ENCODE data around the gene NDUFA13. TPM values are rescaled to one million over a fixed set of nuclear protein-coding genes. Genes with fewer than 3 reads are reported as not detected.
A peak's percentile ranks its signal among the peaks of the same experiment; 100 is the strongest.

The NDUFA13 gene
- total RNA-seq, 1 donor from 2014 or later = 12.7 TPM

DNA sequence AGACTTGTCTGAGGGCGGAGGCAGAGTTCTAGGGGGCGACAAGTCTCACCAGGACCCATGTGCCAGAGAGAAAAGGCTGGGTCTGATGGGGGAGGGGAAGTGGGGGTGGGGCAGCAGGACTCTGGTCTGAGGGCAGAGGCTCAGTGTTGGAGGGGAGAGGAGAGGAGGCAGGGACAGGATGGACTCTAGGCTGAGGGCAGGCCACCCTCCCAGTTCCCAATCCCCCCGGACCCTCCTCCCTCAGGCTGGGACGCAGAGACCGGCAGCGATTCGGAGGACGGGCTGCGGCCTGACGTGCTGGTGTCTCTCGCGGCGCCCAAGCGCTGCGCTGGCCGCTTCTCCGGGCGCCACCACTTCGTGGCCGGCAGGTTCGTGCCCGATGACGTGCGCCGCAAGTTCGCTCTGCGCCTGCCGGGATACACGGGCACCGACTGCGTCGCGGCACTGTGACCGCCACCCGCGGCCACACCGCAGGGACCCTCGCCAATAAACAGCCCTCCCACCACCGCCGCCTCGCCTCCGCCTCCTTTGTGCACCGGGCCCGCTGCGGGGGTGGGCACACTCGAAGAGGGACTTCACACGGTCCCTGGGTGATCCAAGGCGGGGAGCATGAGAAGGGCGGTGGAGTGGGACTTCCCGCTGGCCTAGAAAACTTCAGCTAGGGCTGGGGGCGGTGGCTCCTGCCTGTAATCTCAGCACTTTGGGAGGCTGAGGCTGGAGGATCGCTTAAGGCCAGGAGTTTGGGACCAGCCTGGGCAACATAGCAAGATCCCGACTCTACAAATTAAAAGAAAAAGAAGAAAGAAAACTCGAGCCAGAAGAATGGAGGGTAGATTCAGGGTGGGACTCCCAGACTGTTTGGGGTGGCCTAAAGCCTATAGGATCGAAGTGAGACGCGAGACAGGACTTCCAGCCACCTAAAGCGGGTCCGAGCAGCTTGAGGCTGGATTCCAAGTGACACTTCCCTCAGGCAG, 21.3 kb downstream of the NDUFA13 start:
- intact Hi-C loops (cut with DNase I) = no loop called here
- no peak for DNase-seq (ENCODE audit: low spot score in 2 of 2)
- no peak overlapping the region for H3K27ac ChIP-seq
- peaks cover 0 to 3% of the 10 kb centered on the region in 2 donors for H3K36me3 ChIP-seq
- peaks cover 6 to 12% of the 10 kb centered on the region in 2 donors for H3K4me1 ChIP-seq
- H3K27me3 ChIP-seq = peaks cover 13% of the 10 kb centered on the region
- no peak for TF ChIP-seq CTCF (IDR thresholded peaks at IDR 0.05)
- H3K9me3 ChIP-seq = no peaks in the 10 kb centered on the region
- peak overlapping the region in 1 of 2 donors; percentile 51 for H3K4me3 ChIP-seq

DNA sequence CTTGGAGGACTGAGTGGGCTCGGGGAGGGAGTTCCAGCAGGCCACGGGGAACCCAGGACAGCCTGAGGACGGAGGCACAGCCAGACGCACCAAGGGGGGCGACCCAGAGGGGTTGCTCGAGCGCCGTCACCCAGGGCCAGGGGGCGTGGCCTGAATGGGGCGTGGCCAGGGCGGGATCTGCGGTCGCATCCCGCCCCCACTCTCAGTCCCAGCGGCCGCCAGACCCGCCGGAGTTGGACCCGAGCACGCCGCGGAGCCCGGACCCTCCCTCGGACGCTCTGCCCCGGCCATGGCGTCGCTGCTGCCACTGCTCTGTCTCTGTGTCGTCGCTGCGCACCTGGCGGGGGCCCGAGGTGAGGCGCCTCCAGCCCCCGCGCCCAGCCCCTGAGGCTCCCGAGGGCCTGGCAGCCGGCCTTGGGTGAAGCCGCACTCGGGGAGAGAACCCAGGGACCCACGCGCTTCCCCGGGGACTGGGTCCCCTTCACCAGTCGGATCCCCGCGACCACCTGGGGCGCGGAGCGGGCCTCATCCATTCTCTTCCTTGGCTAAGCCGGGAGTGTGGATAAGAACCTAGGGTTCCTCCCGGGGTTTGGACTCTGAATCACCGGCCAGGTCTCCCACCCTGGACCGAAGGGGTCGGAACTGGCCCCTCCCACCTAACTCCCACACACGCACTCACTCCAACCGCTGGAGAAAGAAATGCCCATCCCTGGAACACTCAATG, 22.2 kb downstream of the NDUFA13 start, which contains the start of gene CILP2:
Gene CILP2, plus strand, starts transcription at position 205 of the 724 bp plus-strand sequence. Its CDS starts 85 bp downstream, at position 290.
- no peak within 1 kb of the TSS for H3K27ac ChIP-seq
- peaks cover 13% of the 10 kb centered on the region for H3K27me3 ChIP-seq
- DNase-seq (ENCODE audit: low spot score in 2 of 2) = no peak
- intact Hi-C loops (cut with DNase I) = no loop called here
- H3K36me3 ChIP-seq = peaks cover 0 to 3% of the 10 kb centered on the region in 2 donors
- H3K4me3 ChIP-seq = peak within 1 kb of the TSS; percentile 7 to 51
- H3K9me3 ChIP-seq = no peaks in the 10 kb centered on the region
- TF ChIP-seq CTCF (IDR thresholded peaks at IDR 0.05) = no peak
- H3K4me1 ChIP-seq = peaks cover 6 to 12% of the 10 kb centered on the region in 2 donors

DNA sequence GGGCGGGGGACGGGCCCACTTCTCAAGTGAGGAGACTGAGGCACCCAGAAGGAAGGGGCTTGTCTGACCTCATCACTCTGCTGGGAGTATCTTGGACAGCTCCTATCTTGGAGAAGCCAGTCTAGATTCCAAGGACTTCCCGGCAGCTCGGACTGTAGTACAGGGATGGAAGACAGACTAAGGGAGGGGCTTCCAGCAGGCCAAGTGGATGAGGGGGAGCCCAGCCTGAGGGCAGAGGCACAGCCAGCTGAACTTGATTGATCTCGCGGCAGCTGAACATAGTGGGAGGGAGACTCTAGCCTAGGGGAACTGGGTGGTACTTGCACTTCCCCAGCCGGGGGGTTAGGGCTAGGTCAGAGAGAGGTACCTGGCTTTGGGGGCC, 22.8 kb downstream of the NDUFA13 start:
- H3K4me3 ChIP-seq = peak overlapping the region; percentile 7 to 51
- no peak overlapping the region for H3K27ac ChIP-seq
- H3K9me3 ChIP-seq = no peaks in the 10 kb centered on the region
- H3K4me1 ChIP-seq = peaks cover 6 to 12% of the 10 kb centered on the region in 2 donors
- peaks cover 0 to 3% of the 10 kb centered on the region in 2 donors for H3K36me3 ChIP-seq
- TF ChIP-seq CTCF (IDR thresholded peaks at IDR 0.05) = no peak
- intact Hi-C loops (cut with DNase I) = no loop called here
- DNase-seq (ENCODE audit: low spot score in 2 of 2) = no peak
- peaks cover 13% of the 10 kb centered on the region for H3K27me3 ChIP-seq

DNA sequence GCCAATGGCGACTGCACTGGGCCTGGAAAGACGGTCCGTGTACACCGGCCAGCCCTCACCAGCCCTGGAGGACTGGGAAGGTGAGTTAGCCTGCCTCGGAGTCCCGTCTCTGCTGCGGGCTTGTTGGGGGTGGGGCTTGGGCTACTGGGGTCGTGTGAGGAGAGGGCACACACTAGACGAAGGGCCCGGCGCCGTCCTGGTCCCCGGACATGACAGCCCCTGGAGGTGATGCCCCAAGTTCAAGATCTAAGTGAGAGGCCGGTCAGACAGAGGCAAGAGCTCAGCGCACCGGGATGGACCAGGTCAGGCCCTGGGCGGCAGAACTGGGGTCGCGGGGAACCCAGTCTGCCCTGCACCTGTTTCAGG, 23.7 kb downstream of the NDUFA13 start:
- no peak for DNase-seq (ENCODE audit: low spot score in 2 of 2)

More for the DNA sequence above, 23.7 kb downstream of the NDUFA13 start:
- TF ChIP-seq CTCF (IDR thresholded peaks at IDR 0.05) = no peak
- Histone ChIP-seq H3K27ac (no peak overlapping the region), H3K4me3 (no peak overlapping the region), H3K36me3 (peaks cover 0 to 3% of the 10 kb centered on the region in 2 donors), H3K9me3 (no peaks in the 10 kb centered on the region), H3K4me1 (peaks cover 6 to 12% of the 10 kb centered on the region in 2 donors), H3K27me3 (peaks cover 13% of the 10 kb centered on the region)
- intact Hi-C loops (cut with DNase I) = no loop called here
